Neural progenitor cell (in vitro differentiated cells): ENCODE measurements around the gene PPP6R1.

Source experiments
- CTCF ChIP-seq: fragments of 200-600 bp; sonication (generic); IDR thresholded peaks from 2 replicates; pipeline ENCODE4 v1.5.1; 2017; ENCODE audit warnings: antibody characterized with exemption, mild to moderate bottlenecking
- EZH2 ChIP-seq: fragments of 200-600 bp; sonication (generic); IDR thresholded peaks from 2 replicates; pipeline ENCODE4 v1.6.1; 2017; ENCODE audit warnings: antibody characterized with exemption, mild to moderate bottlenecking, moderate library complexity

- TF ChIP-seq CTCF (no peak), EZH2 (peak; percentile 31)
These were observed at the start of gene PPP6R1 for GRCh38 chr19:55258828-55259539.
